Fibroblast of skin of scalp (primary cell): ENCODE measurements around the gene TCN2.
A peak's percentile ranks its signal among the peaks of the same experiment; 100 is the strongest.
"Not testable (repeated sequence)": the region's sequence is repeated elsewhere in the genome, so short reads cannot be mapped to it uniquely, and the experiment has no call there.

Source experiments
- DNase-seq: peaks from one replicate; pipeline ENCODE4 v3.0.0-alpha.2; 2013

TCN2 gene

GRCh38 chr22:30649430-30650007, 42.5 kb downstream of the TCN2 start:
- DNase-seq = peak; percentile 63

DNA sequence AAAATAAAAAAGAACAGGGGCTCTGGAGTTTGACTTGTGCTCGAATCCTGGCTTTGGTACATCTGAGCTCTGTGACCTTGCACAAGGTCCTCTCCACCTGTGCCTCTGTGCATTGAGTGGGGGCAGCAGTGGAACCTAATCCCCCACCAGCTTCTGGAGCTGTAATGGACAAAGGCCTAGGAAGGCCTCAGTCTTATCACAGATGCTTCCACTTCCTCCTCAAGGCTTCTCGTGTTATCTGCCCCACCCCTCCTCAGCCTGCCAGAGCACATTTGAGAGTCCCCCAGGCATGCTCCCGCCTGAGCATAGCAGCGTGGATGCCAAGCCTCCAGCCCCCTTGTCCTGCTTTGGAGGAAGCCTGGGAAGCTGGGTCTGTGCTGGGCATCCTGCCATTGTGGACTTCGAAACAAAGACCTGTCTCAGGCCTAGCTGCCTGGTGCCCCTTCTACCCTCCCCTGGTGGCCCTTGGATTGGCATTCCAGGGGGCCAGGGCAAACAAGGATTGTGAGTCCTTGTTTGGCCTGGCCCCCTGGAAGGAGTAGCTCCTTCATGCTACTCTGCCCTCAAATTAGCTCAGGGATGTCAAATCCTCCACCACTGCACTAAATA, 43.6 kb downstream of the TCN2 start:
- DNase-seq = no peak

DNA sequence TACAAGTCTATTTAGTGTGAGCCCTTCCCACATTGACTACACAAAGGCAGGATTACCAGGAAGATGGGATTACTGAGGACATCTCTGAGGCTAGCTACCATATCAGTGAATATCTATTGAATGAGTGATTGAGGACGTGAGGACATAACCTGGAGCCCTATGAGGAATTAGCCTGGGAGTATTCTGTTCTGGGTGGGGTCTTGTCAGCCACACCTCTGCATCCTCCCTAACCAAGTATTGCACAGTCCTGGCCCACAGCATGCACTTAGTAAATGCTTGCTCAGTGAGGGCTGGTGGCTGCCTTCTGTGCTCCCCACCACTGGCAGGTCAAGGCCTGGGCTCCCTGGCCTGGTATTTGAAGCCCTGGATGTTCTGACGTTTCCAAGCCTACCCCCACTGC, 45.9 kb downstream of the TCN2 start:
- DNase-seq = no peak

DNA sequence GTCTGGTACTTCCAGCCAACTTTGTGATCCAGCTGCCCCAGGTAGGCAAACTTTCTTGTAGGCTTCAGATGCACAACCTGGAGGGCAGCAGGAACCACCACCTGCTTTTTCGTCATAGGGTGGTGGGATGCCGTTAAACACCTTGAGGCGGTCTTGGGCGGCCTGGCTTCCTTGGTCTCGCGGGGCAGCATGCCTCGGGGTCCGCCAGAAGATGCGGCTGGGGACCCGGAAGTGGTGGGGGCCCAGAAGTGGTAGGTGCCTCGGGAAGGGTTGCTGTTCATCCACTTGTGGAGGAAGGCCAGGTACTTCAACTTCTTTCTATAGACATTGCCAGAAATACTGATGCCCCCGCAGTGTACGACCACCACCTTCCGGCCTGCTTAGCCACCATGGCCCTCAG, 47.4 kb downstream of the TCN2 start:
- no peak for DNase-seq

DNA sequence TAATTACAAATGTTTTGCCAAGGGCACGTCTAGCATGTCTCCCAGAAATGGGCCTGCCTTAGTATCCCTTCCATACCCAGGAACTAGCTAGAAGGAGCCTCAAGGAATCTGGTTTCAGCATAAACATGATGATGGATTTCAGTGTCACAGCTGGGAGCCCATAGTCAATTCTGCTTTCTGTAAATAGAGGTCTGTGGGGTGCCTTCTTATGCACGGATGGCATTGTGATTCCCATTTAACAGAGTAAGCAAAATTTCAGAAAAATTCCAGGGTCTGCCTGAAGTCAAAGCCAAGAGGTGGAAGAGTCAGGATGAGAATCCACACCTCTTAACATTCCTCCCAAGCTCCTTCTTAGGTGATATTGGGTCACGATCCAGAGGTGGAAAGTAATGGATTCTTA, 48.6 kb downstream of the TCN2 start:
- no peak for DNase-seq

GRCh38 chr22:30662040-30662439, 55.1 kb downstream of the TCN2 start:
- no peak for DNase-seq

DNA sequence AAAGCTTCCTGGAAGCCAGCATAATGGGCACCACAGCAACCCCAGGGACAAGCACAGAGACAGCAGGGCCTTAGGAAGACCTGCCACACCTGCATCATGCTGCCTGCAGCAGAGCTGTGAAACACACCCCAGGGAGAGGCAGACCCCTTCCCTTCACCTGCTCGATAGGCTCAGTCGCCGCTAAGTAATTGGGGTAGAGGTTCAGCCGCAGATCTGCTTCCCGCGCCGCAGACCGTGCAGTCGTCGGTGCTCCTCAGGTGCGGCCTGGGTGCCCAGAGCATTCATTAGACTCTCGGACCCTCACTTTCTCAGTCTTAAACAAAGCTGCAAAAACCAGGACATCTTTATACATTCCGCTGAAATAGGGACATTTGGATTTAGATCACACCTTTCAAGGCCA, 57.8 kb downstream of the TCN2 start:
- DNase-seq = no peak

DNA sequence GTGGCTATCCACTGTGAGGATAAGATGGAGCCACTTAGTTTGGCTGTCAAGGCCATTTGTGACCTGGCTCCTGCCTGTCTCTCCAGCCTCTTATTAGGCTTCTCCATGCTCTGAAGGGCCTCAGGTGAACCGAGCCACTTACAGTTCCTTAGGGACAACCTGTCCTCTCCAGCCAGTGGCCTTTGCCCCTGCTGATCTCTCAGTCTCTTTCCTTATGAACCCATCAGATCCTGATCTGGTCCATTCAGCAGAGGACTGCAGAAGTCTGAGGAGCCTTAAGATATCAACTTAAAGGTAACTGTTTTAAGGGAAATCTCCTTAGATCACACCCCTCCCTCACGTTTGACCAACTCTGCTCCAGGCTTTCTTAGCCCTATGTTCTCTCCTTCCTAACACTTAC, 58.3 kb downstream of the TCN2 start:
- no peak for DNase-seq

GRCh38 chr22:30665786-30666185, 58.8 kb downstream of the TCN2 start:
- DNase-seq = no peak

- DNase-seq = no peak
These were observed 60.1 kb downstream of the TCN2 start for GRCh38 chr22:30667107-30667493.

GRCh38 chr22:30667494-30668385, 60.8 kb downstream of the TCN2 start, which contains the start of gene DUSP18:
Gene DUSP18 (minus strand): TSS chr22:30667875. CDS start chr22:30664003, 3,872 bp downstream.
- peak; percentile 88 for DNase-seq

GRCh38 chr22:30668386-30668710, 61.4 kb downstream of the TCN2 start:
- no peak for DNase-seq

GRCh38 chr22:30671071-30671470, 64.1 kb downstream of the TCN2 start:
- DNase-seq = no peak

- DNase-seq = no peak
These were observed 66.2 kb downstream of the TCN2 start for GRCh38 chr22:30673136-30673535.

DNA sequence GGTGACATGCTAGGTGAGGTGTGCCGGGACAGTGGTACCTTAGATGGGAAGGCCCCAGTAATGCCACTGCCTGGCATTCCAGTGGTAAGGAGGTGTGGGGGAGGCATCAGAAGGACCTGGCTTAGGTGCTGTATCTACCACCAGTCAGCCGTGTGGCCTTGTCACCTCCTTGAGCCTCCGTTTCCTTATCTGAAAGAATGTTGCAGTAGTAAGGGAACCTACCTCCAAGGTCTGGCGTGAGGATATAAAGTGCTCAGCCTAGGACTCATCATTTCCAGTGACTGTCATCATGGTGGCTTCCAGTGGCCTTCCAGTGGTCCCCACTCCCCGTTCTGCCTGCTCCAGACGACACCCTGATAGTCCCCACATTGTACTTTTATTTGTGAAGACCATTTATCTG, 67.5 kb downstream of the TCN2 start:
- DNase-seq = no peak

DNA sequence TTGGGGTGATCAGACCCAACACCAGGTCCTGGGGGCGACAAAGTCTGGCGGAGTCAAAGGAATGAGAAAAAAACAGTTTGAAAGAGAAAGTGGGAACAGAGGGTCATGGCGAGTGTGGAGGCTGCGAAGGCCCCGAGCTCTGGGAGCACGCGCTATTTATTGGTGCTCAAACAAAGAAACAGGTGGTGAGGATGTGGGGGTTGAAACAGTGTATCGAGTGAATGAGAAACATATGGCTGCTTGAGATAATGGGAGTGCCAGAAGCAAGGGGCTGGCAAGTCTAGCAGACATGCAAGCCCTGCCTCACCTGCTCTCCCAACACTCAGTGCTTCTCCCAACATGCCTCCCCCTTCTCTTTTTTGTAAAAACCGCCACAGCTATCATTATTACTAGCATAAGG, 68.5 kb downstream of the TCN2 start:
- DNase-seq = no peak

DNA sequence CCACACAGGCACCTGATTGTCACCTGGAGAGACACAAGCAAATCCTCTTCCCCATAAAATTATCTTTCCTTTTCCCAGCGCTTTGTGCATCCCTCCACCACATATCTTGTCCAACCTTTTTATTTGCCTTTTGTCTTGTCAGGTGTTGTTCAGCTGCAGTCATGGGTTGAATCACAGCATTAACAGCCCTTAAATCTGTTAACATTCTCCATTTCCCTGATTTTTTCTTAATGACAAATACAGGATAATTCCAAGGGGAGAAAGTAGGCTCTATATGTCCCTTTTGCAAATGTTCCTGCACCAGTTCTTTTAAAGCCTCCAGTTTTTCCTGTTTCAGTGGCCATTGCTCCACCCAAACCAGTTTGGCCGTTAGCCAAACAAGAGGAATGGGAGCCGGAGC, 69.6 kb downstream of the TCN2 start:
- not testable (repeated sequence) for DNase-seq
